Activated CD8-positive, alpha-beta memory T cell treated with anti-CD3 and anti-CD28 coated beads for 48 hours (primary cell): ENCODE results near the gene FAM13A.
"Not testable (repeated sequence)": the region's sequence is repeated elsewhere in the genome, so short reads cannot be mapped to it uniquely, and the experiment has no call there.

Experiments used
- DNase-seq, 3 experiments: peaks; one replicate each; pipeline ENCODE4 v3.0.0-alpha.2; 2020; ENCODE audit warnings: low read depth in 2 of 3, low spot score in 2 of 3

FAM13A gene

GRCh38 chr4:89044147-89044900 lies 12.7 kb downstream of the FAM13A start:
- DNase-seq: no peak

GRCh38 chr4:89042055-89042454 lies 14.9 kb downstream of the FAM13A start:
- DNase-seq: no peak

GRCh38 chr4:89039730-89040338 lies 17.2 kb downstream of the FAM13A start:
- DNase-seq: no peak

GRCh38 chr4:89036535-89036934 lies 20.4 kb downstream of the FAM13A start:
- no peak for DNase-seq

GRCh38 chr4:89031272-89031671 lies 25.7 kb downstream of the FAM13A start:
- DNase-seq: no peak

GRCh38 chr4:89029591-89029990 lies 27.4 kb downstream of the FAM13A start:
- DNase-seq: no peak

GRCh38 chr4:89026542-89026941 lies 30.4 kb downstream of the FAM13A start:
- no peak for DNase-seq

GRCh38 chr4:89024051-89024675 lies 32.8 kb downstream of the FAM13A start:
- DNase-seq: no peak

GRCh38 chr4:89023140-89023539 lies 33.8 kb downstream of the FAM13A start:
- no peak for DNase-seq

- DNase-seq: no peak
These were observed 34.4 kb downstream of the FAM13A start for GRCh38 chr4:89022426-89023128.

GRCh38 chr4:89021684-89022083 lies 35.3 kb downstream of the FAM13A start:
- DNase-seq: no peak

- no peak for DNase-seq
These were observed 35.9 kb downstream of the FAM13A start for GRCh38 chr4:89021062-89021461.

- DNase-seq: not testable (repeated sequence)
These were observed 42.1 kb downstream of the FAM13A start for GRCh38 chr4:89014897-89015296.

GRCh38 chr4:89009761-89010369 lies 47.1 kb downstream of the FAM13A start:
- DNase-seq: no peak

GRCh38 chr4:89009115-89009514 lies 47.9 kb downstream of the FAM13A start:
- no peak for DNase-seq

GRCh38 chr4:89008166-89008565 lies 48.8 kb downstream of the FAM13A start:
- no peak for DNase-seq

GRCh38 chr4:89007338-89007939 lies 49.5 kb downstream of the FAM13A start:
- DNase-seq: no peak

GRCh38 chr4:89006307-89006706 lies 50.7 kb downstream of the FAM13A start:
- no peak for DNase-seq

GRCh38 chr4:89005066-89005465 lies 51.9 kb downstream of the FAM13A start:
- DNase-seq: not testable (repeated sequence)

GRCh38 chr4:89001647-89002445 lies 55.1 kb downstream of the FAM13A start:
- DNase-seq: no peak
